Left lung (tissue), 10 donors: ENCODE measurements around the gene RNASEH1. TPM values are rescaled to one million over a fixed set of nuclear protein-coding genes. Genes with fewer than 3 reads are reported as not detected.

ENCODE experiments used
- ATAC-seq: fragments of 200-7000 bp; cut with Tn5 transposase; one replicate; pipeline ENCODE4 v1.9.1; 2020; ENCODE audit warnings: moderate library complexity
- DNase-seq, 4 donors: peaks; one replicate each; pipeline ENCODE4 v3.0.0-alpha.2; 2013 to 2020
- H3K27ac ChIP-seq, 2 donors: fragments of 200-600 bp; sonication (generic) in 1 of 2; one replicate each; pipeline versions ENCODE4 v1.5.0 to v1.8.0; 2020 to 2021
- H3K27me3 ChIP-seq, 2 donors: fragments of 200-600 bp; sonication (generic) in 1 of 2; one replicate each; pipeline versions ENCODE4 v1.5.0 to v1.8.0; 2020 to 2021
- H3K36me3 ChIP-seq, 2 donors: fragments of 200-600 bp; sonication (generic) in 1 of 2; one replicate each; pipeline versions ENCODE4 v1.5.0 to v1.8.0; 2020 to 2021
- H3K4me1 ChIP-seq, 2 donors: fragments of 200-600 bp; one replicate each; pipeline ENCODE4 v1.8.0; 2021
- H3K4me3 ChIP-seq, 2 donors: fragments of 200-600 bp; sonication (generic) in 1 of 2; one replicate each; pipeline versions ENCODE4 v1.5.0 to v1.8.0; 2020 to 2021; ENCODE audit warnings: mild to moderate bottlenecking in 1 of 2
- H3K9me3 ChIP-seq, 2 donors: fragments of 200-600 bp; sonication (generic) in 1 of 2; one replicate each; pipeline versions ENCODE4 v1.5.0 to v1.8.0; 2020 to 2021
- intact Hi-C, 2 donors: fragments of 100-400 bp; cut with DNase I; formaldehyde crosslinking; loops; one replicate each; pipeline versions ENCODE4 v1.11.2 to v1.14.2; 2022
- polyA plus RNA-seq, 6 donors: library from polyadenylated mRNA; unstranded; fragments of 120-200 nt; gene quantifications; one replicate each; pipeline ENCODE4 v1.2.1, GENCODE V29; 2013; ENCODE audit not compliant: insufficient read length in 6 of 6
- total RNA-seq, 2 donors: library from RNA; stranded (reverse); fragmentation: NEBNext Ultra II Directional; extraction: Animal tissue kit (Norgen Biotek cat#: 25700); gene quantifications; one replicate each; pipeline ENCODE4 v1.2.1, GENCODE V29; 2021
- TF ChIP-seq, protein P1 (sequence below), 2 donors: fragments of 200-600 bp; sonication (generic) in 1 of 2; IDR thresholded peaks; one replicate each; pipeline versions ENCODE4 v1.5.0 to v1.8.0; 2021; ENCODE audit warnings: antibody characterized with exemption in 2 of 2
- donor health status: DM: no; HTN: yes; CAD: no.
- donor health status: DM: no; HTN: no; CAD: no.

The RNASEH1 gene
- total and polyA plus RNA-seq, 8 donors: 16.1 to 22.8 (median 18.8) TPM

DNA sequence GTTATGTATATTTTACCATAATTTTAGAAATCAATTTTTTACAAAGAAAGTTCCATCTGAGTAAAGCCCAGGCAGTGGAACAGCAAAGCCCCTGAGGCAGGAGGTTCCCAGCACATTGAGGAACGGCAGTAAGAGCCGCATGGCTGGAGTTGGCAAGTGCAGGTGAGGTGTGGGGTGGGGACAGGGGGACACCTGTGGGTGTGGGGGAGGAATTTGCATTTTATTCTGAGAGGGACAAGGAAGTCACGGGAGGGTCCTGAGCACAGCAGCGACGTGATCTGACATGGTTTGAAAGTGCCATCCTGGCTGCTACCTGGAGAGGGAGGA, 22.7 kb downstream of the RNASEH1 start:
- TF ChIP-seq, protein P1, sequence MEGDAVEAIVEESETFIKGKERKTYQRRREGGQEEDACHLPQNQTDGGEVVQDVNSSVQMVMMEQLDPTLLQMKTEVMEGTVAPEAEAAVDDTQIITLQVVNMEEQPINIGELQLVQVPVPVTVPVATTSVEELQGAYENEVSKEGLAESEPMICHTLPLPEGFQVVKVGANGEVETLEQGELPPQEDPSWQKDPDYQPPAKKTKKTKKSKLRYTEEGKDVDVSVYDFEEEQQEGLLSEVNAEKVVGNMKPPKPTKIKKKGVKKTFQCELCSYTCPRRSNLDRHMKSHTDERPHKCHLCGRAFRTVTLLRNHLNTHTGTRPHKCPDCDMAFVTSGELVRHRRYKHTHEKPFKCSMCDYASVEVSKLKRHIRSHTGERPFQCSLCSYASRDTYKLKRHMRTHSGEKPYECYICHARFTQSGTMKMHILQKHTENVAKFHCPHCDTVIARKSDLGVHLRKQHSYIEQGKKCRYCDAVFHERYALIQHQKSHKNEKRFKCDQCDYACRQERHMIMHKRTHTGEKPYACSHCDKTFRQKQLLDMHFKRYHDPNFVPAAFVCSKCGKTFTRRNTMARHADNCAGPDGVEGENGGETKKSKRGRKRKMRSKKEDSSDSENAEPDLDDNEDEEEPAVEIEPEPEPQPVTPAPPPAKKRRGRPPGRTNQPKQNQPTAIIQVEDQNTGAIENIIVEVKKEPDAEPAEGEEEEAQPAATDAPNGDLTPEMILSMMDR (IDR thresholded peaks at IDR 0.05): no peak
- intact Hi-C loops: no loop called here
- peak overlapping the region; percentile 24 to 32 for H3K4me3 ChIP-seq
- ATAC-seq (peak; percentile 25), DNase-seq (no peak)
- peak overlapping the region; percentile 85 to 95 for H3K27ac ChIP-seq
- peaks cover 0 to 8% of the 10 kb centered on the region in 2 donors for H3K36me3 ChIP-seq
- peaks cover 4 to 9% of the 10 kb centered on the region in 2 donors for H3K4me1 ChIP-seq
- no peaks in the 10 kb centered on the region for H3K9me3 ChIP-seq
- no peaks in the 10 kb centered on the region for H3K27me3 ChIP-seq

DNA sequence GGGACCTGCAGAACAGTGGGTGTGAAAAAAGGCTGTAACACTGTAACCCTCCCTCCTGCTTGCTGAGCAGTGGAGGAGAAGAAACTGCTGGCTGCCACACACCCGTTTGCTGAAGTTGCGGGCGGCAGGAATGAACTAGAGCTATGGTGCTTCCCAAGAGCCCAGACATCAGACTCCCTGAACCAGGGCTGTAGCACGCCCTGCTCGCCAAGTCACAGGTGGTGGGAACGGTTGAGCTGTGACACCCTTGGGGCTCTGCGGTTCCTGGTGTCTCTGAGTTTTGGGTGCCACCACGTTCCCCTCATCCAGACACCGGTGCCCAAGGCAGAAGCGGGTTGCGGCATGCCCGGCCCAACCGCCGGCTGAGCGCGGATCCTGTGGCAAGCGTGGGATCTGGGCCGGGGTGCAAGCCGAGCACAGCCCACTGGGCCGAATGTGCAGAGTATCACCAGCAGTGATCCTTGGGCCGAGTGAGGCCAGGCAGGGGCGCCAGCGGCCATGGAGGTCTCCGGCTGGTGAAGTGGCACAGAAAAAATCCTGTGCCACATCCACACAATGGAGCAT, 23.8 kb downstream of the RNASEH1 start:
- Histone ChIP-seq H3K27ac (no peak overlapping the region), H3K36me3 (no peaks in the 10 kb centered on the region), H3K9me3 (no peaks in the 10 kb centered on the region), H3K4me3 (no peak overlapping the region), H3K27me3 (no peaks in the 10 kb centered on the region), H3K4me1 (peaks cover 4 to 9% of the 10 kb centered on the region in 2 donors)
- ATAC-seq (no peak), DNase-seq (no peak)
- intact Hi-C loops: no loop called here
- TF ChIP-seq, protein P1 (IDR thresholded peaks at IDR 0.05): no peak

DNA sequence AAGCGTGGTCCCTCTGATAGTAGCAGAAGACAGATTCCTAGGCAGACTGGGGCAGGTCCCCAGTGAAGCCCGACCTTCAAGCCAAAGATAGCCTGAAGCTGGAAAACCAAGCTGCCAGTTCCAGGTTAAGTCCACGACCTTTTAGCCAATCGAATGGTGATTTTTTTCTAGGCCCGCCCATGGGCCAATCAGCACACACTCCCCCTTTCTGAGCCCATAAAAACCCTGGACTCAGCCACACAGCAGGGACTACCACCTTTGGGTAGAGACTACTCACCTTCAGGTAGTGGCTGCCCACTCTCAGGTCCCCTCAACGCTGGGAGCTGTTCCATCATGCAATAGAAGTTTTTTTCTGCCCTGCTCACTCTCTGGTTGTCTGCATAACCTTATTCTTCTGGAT, 24.3 kb downstream of the RNASEH1 start:
- no peaks in the 10 kb centered on the region for H3K9me3 ChIP-seq
- H3K4me1 ChIP-seq: peaks cover 4 to 9% of the 10 kb centered on the region in 2 donors
- H3K4me3 ChIP-seq: no peak overlapping the region
- TF ChIP-seq, protein P1 (IDR thresholded peaks at IDR 0.05): no peak
- intact Hi-C loops: no loop called here
- H3K27me3 ChIP-seq: no peaks in the 10 kb centered on the region
- no peak overlapping the region for H3K27ac ChIP-seq
- no peak for DNase-seq
- H3K36me3 ChIP-seq: no peaks in the 10 kb centered on the region
- ATAC-seq: no peak

DNA sequence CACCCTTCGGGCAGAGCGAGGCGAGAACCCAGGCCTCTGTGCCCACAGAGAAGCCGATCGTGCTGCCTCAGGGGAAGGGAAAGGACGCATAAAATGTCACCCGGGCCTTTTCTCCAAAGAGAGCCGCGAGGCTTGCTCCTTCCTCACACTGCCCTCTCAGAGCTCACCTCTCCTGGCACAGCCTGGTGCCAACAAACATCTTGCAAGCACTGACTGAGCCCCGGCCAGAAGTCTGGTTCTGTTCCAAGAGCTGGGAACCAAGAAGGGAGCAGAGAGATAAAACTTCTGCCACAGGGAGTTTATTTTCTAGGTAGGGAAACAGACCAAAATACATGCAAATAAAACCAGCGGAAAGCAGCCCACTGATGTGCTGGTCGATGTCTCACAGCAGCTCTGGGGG, 25.2 kb downstream of the RNASEH1 start:
- ATAC-seq (no peak), DNase-seq (no peak)
- H3K9me3 ChIP-seq: no peaks in the 10 kb centered on the region
- H3K27me3 ChIP-seq: no peaks in the 10 kb centered on the region
- no peaks in the 10 kb centered on the region for H3K36me3 ChIP-seq
- H3K4me3 ChIP-seq: no peak overlapping the region
- TF ChIP-seq, protein P1 (IDR thresholded peaks at IDR 0.05): no peak
- intact Hi-C loops: no loop called here
- peaks cover 4 to 9% of the 10 kb centered on the region in 2 donors for H3K4me1 ChIP-seq
- H3K27ac ChIP-seq: no peak overlapping the region

DNA sequence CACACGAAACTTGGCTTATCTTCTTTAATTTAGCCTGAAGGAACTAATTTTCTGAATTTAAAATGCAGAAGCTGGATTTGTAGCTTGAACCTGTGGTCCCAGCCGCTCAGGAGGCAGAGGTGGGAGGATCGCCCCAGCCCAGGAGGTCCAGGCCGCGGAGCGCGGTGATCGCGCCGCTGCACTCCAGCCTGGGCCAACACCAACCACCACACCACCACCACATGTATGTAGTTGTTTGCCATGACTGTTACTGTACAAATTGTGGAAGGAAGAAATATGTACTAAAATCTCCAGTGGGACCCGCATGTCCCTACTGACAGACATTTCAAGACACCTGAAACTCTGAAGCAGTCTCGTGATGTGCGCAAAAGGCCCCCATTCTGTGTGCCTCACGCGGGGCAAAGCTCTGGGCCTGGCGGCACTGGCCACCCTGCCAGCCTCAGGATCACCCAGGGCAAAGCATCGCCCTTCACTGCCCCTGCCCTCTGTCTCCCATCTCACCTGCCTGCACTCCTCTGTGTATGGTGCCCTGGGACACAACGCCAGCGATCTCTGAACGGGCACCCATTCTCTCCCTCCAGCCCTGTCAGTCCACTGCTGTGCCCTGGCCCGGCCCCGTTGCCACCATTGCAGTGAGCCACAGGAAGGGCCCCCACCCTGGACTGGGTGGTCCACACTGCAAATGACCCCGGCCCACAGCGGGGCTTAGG, 28.7 kb downstream of the RNASEH1 start:
- intact Hi-C loops: no loop called here

More for the DNA sequence above, 28.7 kb downstream of the RNASEH1 start:
- H3K27me3 ChIP-seq: no peaks in the 10 kb centered on the region
- ATAC-seq (no peak), DNase-seq (no peak)
- H3K36me3 ChIP-seq: no peaks in the 10 kb centered on the region
- no peak overlapping the region for H3K27ac ChIP-seq
- H3K9me3 ChIP-seq: no peaks in the 10 kb centered on the region
- H3K4me3 ChIP-seq: no peak overlapping the region
- peaks cover 0 to 4% of the 10 kb centered on the region in 2 donors for H3K4me1 ChIP-seq
- TF ChIP-seq, protein P1 (IDR thresholded peaks at IDR 0.05): no peak
